22Rv1 (cell line): ENCODE data around the gene AOPEP.

Experiments used
- H3K27ac ChIP-seq: fragments of 450-650 bp; 2 replicates; pipeline ENCODE4 v1.5.1; 2017
- CTCF ChIP-seq: fragments of 450-650 bp; IDR thresholded peaks from 2 replicates; pipeline ENCODE4 v1.5.1; 2017; ENCODE audit warnings: mild to moderate bottlenecking
- ZFX ChIP-seq: fragments of 450-650 bp; IDR thresholded peaks from 2 replicates; pipeline ENCODE4 v1.6.1; 2017; ENCODE audit warnings: antibody characterized with exemption, borderline replicate concordance

The AOPEP gene

DNA sequence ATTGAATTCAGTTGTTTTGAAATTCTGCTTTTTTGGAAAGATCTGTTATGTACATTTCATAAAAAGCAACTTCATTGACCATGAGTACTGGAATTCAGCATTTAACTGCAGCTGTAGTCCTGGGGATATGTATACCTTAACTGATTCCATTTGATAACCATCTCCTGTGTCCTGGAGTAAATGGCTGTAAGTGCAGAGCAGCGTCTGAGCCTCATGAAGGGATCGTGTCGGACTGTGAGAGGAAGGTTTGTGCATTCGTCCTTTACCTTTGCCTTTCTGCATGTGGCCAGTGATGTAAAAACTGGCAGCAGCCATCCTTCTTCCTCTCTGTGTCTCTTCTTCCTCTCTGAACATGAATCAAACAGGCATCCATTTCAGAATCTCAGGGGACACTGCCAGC, 303.8 kb downstream of the AOPEP start:
- TF ChIP-seq CTCF (no peak), ZFX (no peak)
- no peak overlapping the region for H3K27ac ChIP-seq

GRCh38 chr9:95030920-95031642, 304.6 kb downstream of the AOPEP start:
- H3K27ac ChIP-seq, result 0 out of 2 replicates have a peak overlapping the region, but pooled peaks have one; percentile 9

GRCh38 chr9:95031711-95032461, 305.4 kb downstream of the AOPEP start:
- TF ChIP-seq ZFX (no peak), CTCF (no peak)
- H3K27ac ChIP-seq, result 0 out of 2 replicates have a peak overlapping the region, but pooled peaks have one; percentile 9

More at GRCh38 chr9:95030920-95031642, 304.6 kb downstream of the AOPEP start:
- TF ChIP-seq CTCF (no peak), ZFX (no peak)

GRCh38 chr9:95032580-95033341, 306.3 kb downstream of the AOPEP start:
- no peak for TF ChIP-seq ZFX
- no peak for TF ChIP-seq CTCF
- no peak overlapping the region for H3K27ac ChIP-seq

DNA sequence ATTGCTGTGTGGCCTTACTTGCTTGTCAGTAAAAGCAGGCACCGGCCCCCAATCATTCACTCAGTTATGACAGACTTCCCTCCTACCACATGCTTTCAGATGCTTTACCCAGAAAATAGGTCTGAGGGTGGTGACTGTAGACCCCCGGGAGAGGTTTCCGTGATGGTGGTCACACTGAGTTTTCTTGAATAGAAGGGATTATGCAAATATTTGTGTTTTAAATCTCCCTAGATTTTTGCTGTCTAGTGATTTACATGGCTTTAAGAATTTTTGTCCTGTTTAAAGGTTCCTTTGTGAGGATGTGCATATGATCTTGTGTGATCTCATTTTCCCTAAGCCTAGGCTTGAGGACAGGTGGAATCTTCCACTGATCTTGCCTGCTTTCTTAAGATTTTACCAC, 309.3 kb downstream of the AOPEP start:
- H3K27ac ChIP-seq, result no peak overlapping the region
- no peak for TF ChIP-seq ZFX
- no peak for TF ChIP-seq CTCF

DNA sequence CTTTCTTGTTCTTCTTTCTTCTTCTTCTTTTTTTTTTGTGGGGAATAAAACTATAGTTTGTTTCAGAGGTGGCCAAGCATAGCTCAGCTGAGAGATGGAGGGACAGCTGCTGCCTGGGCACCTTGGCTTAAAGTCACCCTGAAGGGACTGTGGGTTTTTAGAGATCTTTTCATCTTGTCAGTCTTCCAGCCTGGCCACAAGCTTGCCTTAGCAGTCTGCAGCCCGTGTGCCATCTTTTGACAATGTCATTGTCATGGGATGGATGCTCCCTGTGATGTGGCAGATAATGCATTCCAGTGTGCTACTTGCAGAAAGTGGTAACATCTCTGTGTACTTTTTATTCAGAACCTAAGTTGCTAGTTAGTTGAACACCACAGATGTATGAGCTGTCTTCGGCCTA, 310.2 kb downstream of the AOPEP start:
- no peak for TF ChIP-seq CTCF
- no peak for TF ChIP-seq ZFX
- no peak overlapping the region for H3K27ac ChIP-seq
